ENCODE data around the gene GSTM1.
"Not testable (repeated sequence)": the region's sequence is repeated elsewhere in the genome, so short reads cannot be mapped to it uniquely, and the experiment has no call there.

Gene GSTM1

GRCh38 chr1:109697066-109697465, 9.4 kb downstream of the GSTM1 start:
- Histone ChIP-seq H3K9me3 (ENCODE audit: insufficient read depth, low read depth, low read length) (no peaks in the 10 kb centered on the region), H3K36me3 (ENCODE audit: control insufficient read depth in 1 of 2, insufficient read depth in 2 of 2, low read length in 2 of 2) (no peaks in the 10 kb centered on the region)
- WGBS (ENCODE audit: extremely low coverage, insufficient coverage, insufficient read length), result no CpG with 5 or more reads among the region's 4 CpGs

GRCh38 chr1:109697861-109698260, 10.2 kb downstream of the GSTM1 start:
- not testable (repeated sequence) for H3K14ac ChIP-seq (ENCODE audit: low read length); H4K8ac ChIP-seq (ENCODE audit: low read depth, low read length); H3K23ac ChIP-seq (ENCODE audit: low read length); DNase-seq; H2BK120ac ChIP-seq (ENCODE audit: insufficient read depth, low read length, poor library complexity); H3K27ac ChIP-seq (ENCODE audit: low read depth, low read length); H3K36me3 ChIP-seq (ENCODE audit: control insufficient read depth in 1 of 2, insufficient read depth in 2 of 2, low read length in 2 of 2); H2BK5ac ChIP-seq (ENCODE audit: low read depth, low read length, poor library complexity); H2AK5ac ChIP-seq (ENCODE audit: low read length); H3K4me1 ChIP-seq (ENCODE audit: control insufficient read depth in 1 of 2, insufficient read depth in 2 of 2, low read length in 2 of 2); H3K9ac ChIP-seq (ENCODE audit: low read length); H2BK12ac ChIP-seq (ENCODE audit: low read length); H3K4ac ChIP-seq (ENCODE audit: low read depth, low read length); H4K12ac ChIP-seq (ENCODE audit: low read depth, low read length); H2AFZ ChIP-seq (ENCODE audit: insufficient read depth, low read length, poor library complexity); H3K18ac ChIP-seq (ENCODE audit: low read length); H4K91ac ChIP-seq (ENCODE audit: low read depth, low read length); H3K4me2 ChIP-seq (ENCODE audit: low read length); H3K9me3 ChIP-seq (ENCODE audit: insufficient read depth, low read depth, low read length); H3K4me3 ChIP-seq (ENCODE audit: low read depth, low read length); H3K79me2 ChIP-seq (ENCODE audit: control insufficient read depth, insufficient read depth, low read length, poor library complexity); H3K27me3 ChIP-seq (ENCODE audit: insufficient read depth, low read length); H3K79me1 ChIP-seq (ENCODE audit: low read length)
- no CpG with 5 or more reads among the region's 4 CpGs for WGBS (ENCODE audit: extremely low coverage, insufficient coverage, insufficient read length)

More at GRCh38 chr1:109697066-109697465, 9.4 kb downstream of the GSTM1 start:
- no peak for DNase-seq
- Histone ChIP-seq H2BK120ac (ENCODE audit: insufficient read depth, low read length, poor library complexity) (no peak overlapping the region), H3K23ac (ENCODE audit: low read length) (no peak overlapping the region), H3K79me2 (ENCODE audit: control insufficient read depth, insufficient read depth, low read length, poor library complexity) (no peaks in the 10 kb centered on the region), H3K4ac (ENCODE audit: low read depth, low read length) (no peak overlapping the region), H3K4me2 (ENCODE audit: low read length) (no peak overlapping the region), H4K8ac (ENCODE audit: low read depth, low read length) (no peak overlapping the region), H3K18ac (ENCODE audit: low read length) (no peak overlapping the region), H2AFZ (ENCODE audit: insufficient read depth, low read length, poor library complexity) (no peak overlapping the region), H3K4me1 (ENCODE audit: control insufficient read depth in 1 of 2, insufficient read depth in 2 of 2, low read length in 2 of 2) (no peaks in the 10 kb centered on the region), H4K91ac (ENCODE audit: low read depth, low read length) (no peak overlapping the region), H2AK5ac (ENCODE audit: low read length) (no peak overlapping the region), H3K9ac (ENCODE audit: low read length) (no peak overlapping the region), H2BK12ac (ENCODE audit: low read length) (no peak overlapping the region), H3K14ac (ENCODE audit: low read length) (no peak overlapping the region), H3K27ac (ENCODE audit: low read depth, low read length) (no peak overlapping the region), H4K12ac (ENCODE audit: low read depth, low read length) (no peak overlapping the region), H2BK5ac (ENCODE audit: low read depth, low read length, poor library complexity) (no peak overlapping the region), H3K27me3 (ENCODE audit: insufficient read depth, low read length) (no peaks in the 10 kb centered on the region), H3K4me3 (ENCODE audit: low read depth, low read length) (no peak overlapping the region), H3K79me1 (ENCODE audit: low read length) (no peaks in the 10 kb centered on the region)

- not testable (repeated sequence) for H2BK120ac ChIP-seq (ENCODE audit: insufficient read depth, low read length, poor library complexity); H3K27me3 ChIP-seq (ENCODE audit: insufficient read depth, low read length); H3K23ac ChIP-seq (ENCODE audit: low read length); H4K8ac ChIP-seq (ENCODE audit: low read depth, low read length); H3K14ac ChIP-seq (ENCODE audit: low read length); H3K9me3 ChIP-seq (ENCODE audit: insufficient read depth, low read depth, low read length); H3K79me1 ChIP-seq (ENCODE audit: low read length); H3K18ac ChIP-seq (ENCODE audit: low read length); H3K27ac ChIP-seq (ENCODE audit: low read depth, low read length); H3K79me2 ChIP-seq (ENCODE audit: control insufficient read depth, insufficient read depth, low read length, poor library complexity); H3K4me3 ChIP-seq (ENCODE audit: low read depth, low read length); H3K4me2 ChIP-seq (ENCODE audit: low read length); H2BK12ac ChIP-seq (ENCODE audit: low read length); H3K4ac ChIP-seq (ENCODE audit: low read depth, low read length); H3K4me1 ChIP-seq (ENCODE audit: control insufficient read depth in 1 of 2, insufficient read depth in 2 of 2, low read length in 2 of 2); H2AK5ac ChIP-seq (ENCODE audit: low read length); H4K12ac ChIP-seq (ENCODE audit: low read depth, low read length); H3K9ac ChIP-seq (ENCODE audit: low read length); H2AFZ ChIP-seq (ENCODE audit: insufficient read depth, low read length, poor library complexity); H3K36me3 ChIP-seq (ENCODE audit: control insufficient read depth in 1 of 2, insufficient read depth in 2 of 2, low read length in 2 of 2); H4K91ac ChIP-seq (ENCODE audit: low read depth, low read length); DNase-seq; H2BK5ac ChIP-seq (ENCODE audit: low read depth, low read length, poor library complexity)
- WGBS (ENCODE audit: extremely low coverage, insufficient coverage, insufficient read length), result no CpG with 5 or more reads among the region's 3 CpGs
Measured at GRCh38 chr1:109702940-109703339, 15.3 kb downstream of the GSTM1 start.

GRCh38 chr1:109704173-109704572, 16.6 kb downstream of the GSTM1 start:
- Histone ChIP-seq H2BK120ac (ENCODE audit: insufficient read depth, low read length, poor library complexity) (no peak overlapping the region), H4K91ac (ENCODE audit: low read depth, low read length) (no peak overlapping the region), H3K4ac (ENCODE audit: low read depth, low read length) (no peak overlapping the region), H3K23ac (ENCODE audit: low read length) (no peak overlapping the region), H2AK5ac (ENCODE audit: low read length) (no peak overlapping the region), H3K18ac (ENCODE audit: low read length) (no peak overlapping the region), H3K4me1 (ENCODE audit: control insufficient read depth in 1 of 2, insufficient read depth in 2 of 2, low read length in 2 of 2) (no peaks in the 10 kb centered on the region), H3K36me3 (ENCODE audit: control insufficient read depth in 1 of 2, insufficient read depth in 2 of 2, low read length in 2 of 2) (no peaks in the 10 kb centered on the region), H3K4me2 (ENCODE audit: low read length) (no peak overlapping the region), H3K27me3 (ENCODE audit: insufficient read depth, low read length) (no peaks in the 10 kb centered on the region), H3K79me1 (ENCODE audit: low read length) (no peaks in the 10 kb centered on the region), H3K4me3 (ENCODE audit: low read depth, low read length) (no peak overlapping the region), H3K9me3 (ENCODE audit: insufficient read depth, low read depth, low read length) (peaks cover 6% of the 10 kb centered on the region), H2BK5ac (ENCODE audit: low read depth, low read length, poor library complexity) (no peak overlapping the region), H3K9ac (ENCODE audit: low read length) (no peak overlapping the region), H3K14ac (ENCODE audit: low read length) (no peak overlapping the region), H4K12ac (ENCODE audit: low read depth, low read length) (no peak overlapping the region), H3K79me2 (ENCODE audit: control insufficient read depth, insufficient read depth, low read length, poor library complexity) (no peaks in the 10 kb centered on the region), H2AFZ (ENCODE audit: insufficient read depth, low read length, poor library complexity) (no peak overlapping the region), H3K27ac (ENCODE audit: low read depth, low read length) (no peak overlapping the region), H4K8ac (ENCODE audit: low read depth, low read length) (no peak overlapping the region), H2BK12ac (ENCODE audit: low read length) (no peak overlapping the region)
- no peak for DNase-seq
- WGBS (ENCODE audit: extremely low coverage, insufficient coverage, insufficient read length), result no CpG with 5 or more reads among the region's 8 CpGs

Data from trophoblast cell (in vitro differentiated cells and primary cell).